Measurements from ENCODE around the gene PHAF1. TPM values are rescaled to one million over a fixed set of nuclear protein-coding genes. Genes with fewer than 3 reads are reported as not detected.
"Not testable (repeated sequence)": the region's sequence is repeated elsewhere in the genome, so short reads cannot be mapped to it uniquely, and the experiment has no call there.

The PHAF1 gene
- total and polyA plus RNA-seq, 4 donors = 26.6 to 42.4 (median 28.4) TPM

DNA sequence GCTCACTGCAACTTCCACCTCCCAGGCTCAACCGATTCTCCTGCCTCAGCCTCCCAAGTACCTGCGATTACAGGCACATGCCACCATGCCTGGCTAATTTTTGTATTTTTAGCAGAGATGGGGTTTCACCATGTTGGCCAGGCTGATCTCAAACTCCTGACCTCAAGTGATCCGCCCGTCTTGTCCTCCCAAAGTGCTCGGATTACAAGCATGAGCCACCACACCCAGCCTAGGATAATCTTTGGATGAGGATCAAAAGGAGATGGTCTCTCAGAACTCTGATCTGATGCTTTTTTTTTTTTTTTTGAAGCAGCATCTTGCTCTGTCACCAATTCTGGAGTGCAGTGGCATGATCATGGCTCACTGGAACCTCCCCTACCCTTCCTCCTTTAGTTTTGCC lies 13.1 kb downstream of the PHAF1 start:
- WGBS = 98% methylated on average over 5 of the region's 5 CpGs
- not testable (repeated sequence) for H3K27me3 ChIP-seq (ENCODE audit: control insufficient read depth in 4 of 4, insufficient read depth in 4 of 4, low read length in 3 of 4); H3K27ac ChIP-seq (ENCODE audit: low read depth in 1 of 2, low read length in 2 of 2); H3K9me3 ChIP-seq (ENCODE audit: control insufficient read depth in 4 of 4, low read length in 3 of 4); H3K4me3 ChIP-seq (ENCODE audit: low read depth in 1 of 3, low read length in 3 of 3); DNase-seq (ENCODE audit: low spot score); H3K9ac ChIP-seq (ENCODE audit: low read depth in 1 of 2, low read length in 2 of 2)
- H3K36me3 ChIP-seq (ENCODE audit: control insufficient read depth in 4 of 4, insufficient read depth in 3 of 4, low read depth in 1 of 4, low read length in 3 of 4) = peaks cover 19 to 53% (median 50%) of the 10 kb centered on the region in 4 donors
- H3K4me1 ChIP-seq (ENCODE audit: control insufficient read depth in 4 of 4, insufficient read depth in 4 of 4, low read length in 3 of 4) = peaks cover 0 to 11% (median 3%) of the 10 kb centered on the region in 4 donors

DNA sequence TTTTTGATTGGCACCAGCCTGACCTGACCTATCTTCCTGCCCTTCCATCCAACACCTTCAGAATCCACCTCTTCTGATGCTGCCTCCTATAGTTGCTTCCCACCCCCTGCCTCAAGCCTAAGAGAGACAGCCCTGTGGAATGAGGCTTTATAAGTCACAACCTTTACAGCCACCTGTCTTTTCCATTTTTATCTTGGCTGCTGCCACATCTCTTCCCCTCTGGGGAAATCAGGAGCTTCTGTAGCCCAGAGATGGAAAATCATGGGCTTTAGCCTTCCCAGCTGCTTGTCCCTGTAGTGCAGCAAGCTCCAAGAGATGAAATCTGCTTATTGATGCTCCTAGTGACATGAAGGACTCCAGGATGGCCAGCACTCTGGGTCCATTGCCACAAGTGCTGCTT lies 18.7 kb downstream of the PHAF1 start:
- Histone ChIP-seq H3K27me3 (ENCODE audit: control insufficient read depth in 4 of 4, insufficient read depth in 4 of 4, low read length in 3 of 4) (no peaks in the 10 kb centered on the region), H3K9me3 (ENCODE audit: control insufficient read depth in 4 of 4, low read length in 3 of 4) (no peaks in the 10 kb centered on the region), H3K4me3 (ENCODE audit: low read depth in 1 of 3, low read length in 3 of 3) (no peak overlapping the region), H3K4me1 (ENCODE audit: control insufficient read depth in 4 of 4, insufficient read depth in 4 of 4, low read length in 3 of 4) (peaks cover 0 to 4% (median 1%) of the 10 kb centered on the region in 4 donors), H3K27ac (ENCODE audit: low read depth in 1 of 2, low read length in 2 of 2) (no peak overlapping the region), H3K9ac (ENCODE audit: low read depth in 1 of 2, low read length in 2 of 2) (no peak overlapping the region), H3K36me3 (ENCODE audit: control insufficient read depth in 4 of 4, insufficient read depth in 3 of 4, low read depth in 1 of 4, low read length in 3 of 4) (peaks cover 17 to 70% (median 59%) of the 10 kb centered on the region in 4 donors)
- TF ChIP-seq RXRA (IDR thresholded peaks at IDR 0.05) (no peak), GABPA (IDR thresholded peaks at IDR 0.05 in 1 of 2, conservative IDR thresholded peaks at IDR 0.05 in 1 of 2) (no peak), JUND (IDR thresholded peaks at IDR 0.05) (no peak), EGR1 (IDR thresholded peaks at IDR 0.05; ENCODE audit: low read depth in 2 of 2) (no peak), SP1 (IDR thresholded peaks at IDR 0.05) (no peak)
- TF ChIP-seq, protein P1, sequence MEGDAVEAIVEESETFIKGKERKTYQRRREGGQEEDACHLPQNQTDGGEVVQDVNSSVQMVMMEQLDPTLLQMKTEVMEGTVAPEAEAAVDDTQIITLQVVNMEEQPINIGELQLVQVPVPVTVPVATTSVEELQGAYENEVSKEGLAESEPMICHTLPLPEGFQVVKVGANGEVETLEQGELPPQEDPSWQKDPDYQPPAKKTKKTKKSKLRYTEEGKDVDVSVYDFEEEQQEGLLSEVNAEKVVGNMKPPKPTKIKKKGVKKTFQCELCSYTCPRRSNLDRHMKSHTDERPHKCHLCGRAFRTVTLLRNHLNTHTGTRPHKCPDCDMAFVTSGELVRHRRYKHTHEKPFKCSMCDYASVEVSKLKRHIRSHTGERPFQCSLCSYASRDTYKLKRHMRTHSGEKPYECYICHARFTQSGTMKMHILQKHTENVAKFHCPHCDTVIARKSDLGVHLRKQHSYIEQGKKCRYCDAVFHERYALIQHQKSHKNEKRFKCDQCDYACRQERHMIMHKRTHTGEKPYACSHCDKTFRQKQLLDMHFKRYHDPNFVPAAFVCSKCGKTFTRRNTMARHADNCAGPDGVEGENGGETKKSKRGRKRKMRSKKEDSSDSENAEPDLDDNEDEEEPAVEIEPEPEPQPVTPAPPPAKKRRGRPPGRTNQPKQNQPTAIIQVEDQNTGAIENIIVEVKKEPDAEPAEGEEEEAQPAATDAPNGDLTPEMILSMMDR (IDR thresholded peaks at IDR 0.05; ENCODE audit: low read depth, low read length, missing input control) = no peak
- TF ChIP-seq, protein P2, sequence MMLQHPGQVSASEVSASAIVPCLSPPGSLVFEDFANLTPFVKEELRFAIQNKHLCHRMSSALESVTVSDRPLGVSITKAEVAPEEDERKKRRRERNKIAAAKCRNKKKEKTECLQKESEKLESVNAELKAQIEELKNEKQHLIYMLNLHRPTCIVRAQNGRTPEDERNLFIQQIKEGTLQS (IDR thresholded peaks at IDR 0.05) = no peak
- no peak for DNase-seq (ENCODE audit: low spot score)

DNA sequence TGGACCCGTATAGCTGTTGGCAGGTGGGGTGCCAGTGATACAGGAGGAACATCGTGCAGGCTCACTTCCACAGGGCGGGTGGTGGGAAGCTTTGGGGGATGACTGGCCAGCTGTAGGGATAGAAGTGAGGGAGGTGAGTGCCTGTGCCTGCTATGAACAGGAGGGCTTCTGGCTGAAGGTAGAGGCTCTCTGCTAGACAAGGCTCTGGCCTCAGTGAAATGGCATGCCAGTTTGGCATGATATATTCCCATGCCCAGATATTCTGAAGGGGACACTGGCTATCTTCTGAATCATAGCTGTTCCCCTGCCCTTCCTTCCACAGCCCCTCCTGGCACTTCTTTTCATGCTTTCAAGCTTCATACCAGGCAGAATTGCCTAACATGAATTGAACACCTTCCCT lies 19.1 kb downstream of the PHAF1 start:
- Histone ChIP-seq H3K9me3 (ENCODE audit: control insufficient read depth in 4 of 4, low read length in 3 of 4) (no peaks in the 10 kb centered on the region), H3K36me3 (ENCODE audit: control insufficient read depth in 4 of 4, insufficient read depth in 3 of 4, low read depth in 1 of 4, low read length in 3 of 4) (peaks cover 18 to 67% (median 57%) of the 10 kb centered on the region in 4 donors)

DNA sequence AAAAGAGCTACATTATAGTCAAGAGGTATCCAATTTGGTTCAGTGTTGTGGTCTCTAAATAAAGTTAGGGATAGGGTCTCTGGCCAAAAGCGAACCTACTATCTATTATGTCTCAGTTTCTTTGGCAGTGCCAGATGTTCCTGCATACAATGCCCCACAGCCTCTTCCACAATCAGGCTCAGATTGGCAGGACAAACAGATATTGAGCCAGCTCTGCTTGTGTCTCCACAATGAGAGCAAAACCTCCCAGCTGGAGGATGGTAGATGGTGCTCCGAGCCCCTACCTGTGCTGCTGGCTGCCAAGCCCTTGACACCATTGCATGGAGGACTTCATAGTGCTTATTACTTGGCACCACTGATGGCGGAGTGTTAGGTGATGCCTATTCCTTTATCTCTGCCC lies 19.7 kb downstream of the PHAF1 start:
- Histone ChIP-seq H3K4me1 (ENCODE audit: control insufficient read depth in 4 of 4, insufficient read depth in 4 of 4, low read length in 3 of 4) (no peaks in the 10 kb centered on the region), H3K36me3 (ENCODE audit: control insufficient read depth in 4 of 4, insufficient read depth in 3 of 4, low read depth in 1 of 4, low read length in 3 of 4) (peaks cover 21 to 67% (median 57%) of the 10 kb centered on the region in 4 donors), H3K27me3 (ENCODE audit: control insufficient read depth in 4 of 4, insufficient read depth in 4 of 4, low read length in 3 of 4) (no peaks in the 10 kb centered on the region), H3K4me3 (ENCODE audit: low read depth in 1 of 3, low read length in 3 of 3) (no peak overlapping the region), H3K9ac (ENCODE audit: low read depth in 1 of 2, low read length in 2 of 2) (no peak overlapping the region), H3K9me3 (ENCODE audit: control insufficient read depth in 4 of 4, low read length in 3 of 4) (no peaks in the 10 kb centered on the region), H3K27ac (ENCODE audit: low read depth in 1 of 2, low read length in 2 of 2) (no peak overlapping the region)
- WGBS = 99% methylated on average over 3 of the region's 3 CpGs
- DNase-seq (ENCODE audit: low spot score) = no peak
- TF ChIP-seq, protein P3, sequence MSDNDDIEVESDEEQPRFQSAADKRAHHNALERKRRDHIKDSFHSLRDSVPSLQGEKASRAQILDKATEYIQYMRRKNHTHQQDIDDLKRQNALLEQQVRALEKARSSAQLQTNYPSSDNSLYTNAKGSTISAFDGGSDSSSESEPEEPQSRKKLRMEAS (IDR thresholded peaks at IDR 0.05) = no peak
- TF ChIP-seq HNF4G (IDR thresholded peaks at IDR 0.05) (no peak), SP1 (IDR thresholded peaks at IDR 0.05) (no peak), RAD21 (IDR thresholded peaks at IDR 0.05) (no peak), NR2F2 (IDR thresholded peaks at IDR 0.05) (no peak), GABPA (IDR thresholded peaks at IDR 0.05 in 1 of 2, conservative IDR thresholded peaks at IDR 0.05 in 1 of 2) (no peak), YY1 (IDR thresholded peaks at IDR 0.05) (no peak), FOXA2 (IDR thresholded peaks at IDR 0.05) (no peak), TAF1 (conservative IDR thresholded peaks at IDR 0.05) (no peak), EGR1 (IDR thresholded peaks at IDR 0.05; ENCODE audit: low read depth in 2 of 2) (no peak), JUND (IDR thresholded peaks at IDR 0.05) (no peak)
- TF ChIP-seq, protein P4, sequence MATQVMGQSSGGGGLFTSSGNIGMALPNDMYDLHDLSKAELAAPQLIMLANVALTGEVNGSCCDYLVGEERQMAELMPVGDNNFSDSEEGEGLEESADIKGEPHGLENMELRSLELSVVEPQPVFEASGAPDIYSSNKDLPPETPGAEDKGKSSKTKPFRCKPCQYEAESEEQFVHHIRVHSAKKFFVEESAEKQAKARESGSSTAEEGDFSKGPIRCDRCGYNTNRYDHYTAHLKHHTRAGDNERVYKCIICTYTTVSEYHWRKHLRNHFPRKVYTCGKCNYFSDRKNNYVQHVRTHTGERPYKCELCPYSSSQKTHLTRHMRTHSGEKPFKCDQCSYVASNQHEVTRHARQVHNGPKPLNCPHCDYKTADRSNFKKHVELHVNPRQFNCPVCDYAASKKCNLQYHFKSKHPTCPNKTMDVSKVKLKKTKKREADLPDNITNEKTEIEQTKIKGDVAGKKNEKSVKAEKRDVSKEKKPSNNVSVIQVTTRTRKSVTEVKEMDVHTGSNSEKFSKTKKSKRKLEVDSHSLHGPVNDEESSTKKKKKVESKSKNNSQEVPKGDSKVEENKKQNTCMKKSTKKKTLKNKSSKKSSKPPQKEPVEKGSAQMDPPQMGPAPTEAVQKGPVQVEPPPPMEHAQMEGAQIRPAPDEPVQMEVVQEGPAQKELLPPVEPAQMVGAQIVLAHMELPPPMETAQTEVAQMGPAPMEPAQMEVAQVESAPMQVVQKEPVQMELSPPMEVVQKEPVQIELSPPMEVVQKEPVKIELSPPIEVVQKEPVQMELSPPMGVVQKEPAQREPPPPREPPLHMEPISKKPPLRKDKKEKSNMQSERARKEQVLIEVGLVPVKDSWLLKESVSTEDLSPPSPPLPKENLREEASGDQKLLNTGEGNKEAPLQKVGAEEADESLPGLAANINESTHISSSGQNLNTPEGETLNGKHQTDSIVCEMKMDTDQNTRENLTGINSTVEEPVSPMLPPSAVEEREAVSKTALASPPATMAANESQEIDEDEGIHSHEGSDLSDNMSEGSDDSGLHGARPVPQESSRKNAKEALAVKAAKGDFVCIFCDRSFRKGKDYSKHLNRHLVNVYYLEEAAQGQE (IDR thresholded peaks at IDR 0.05) = no peak
- TF ChIP-seq, protein P1 (IDR thresholded peaks at IDR 0.05; ENCODE audit: low read depth, low read length, missing input control) = no peak

More for the DNA sequence above, 19.1 kb downstream of the PHAF1 start:
- no peaks in the 10 kb centered on the region for H3K27me3 ChIP-seq (ENCODE audit: control insufficient read depth in 4 of 4, insufficient read depth in 4 of 4, low read length in 3 of 4)
- H3K27ac ChIP-seq (ENCODE audit: low read depth in 1 of 2, low read length in 2 of 2) = no peak overlapping the region
- DNase-seq (ENCODE audit: low spot score) = no peak
- no peak overlapping the region for H3K9ac ChIP-seq (ENCODE audit: low read depth in 1 of 2, low read length in 2 of 2)
- TF ChIP-seq YY1 (IDR thresholded peaks at IDR 0.05) (no peak), FOXA1 (IDR thresholded peaks at IDR 0.05) (no peak), GABPA (IDR thresholded peaks at IDR 0.05 in 1 of 2, conservative IDR thresholded peaks at IDR 0.05 in 1 of 2) (no peak), TAF1 (conservative IDR thresholded peaks at IDR 0.05) (no peak), HNF4G (IDR thresholded peaks at IDR 0.05) (no peak)
- no peak overlapping the region for H3K4me3 ChIP-seq (ENCODE audit: low read depth in 1 of 3, low read length in 3 of 3)
- WGBS = 93% methylated on average over 3 of the region's 3 CpGs
- no peaks in the 10 kb centered on the region for H3K4me1 ChIP-seq (ENCODE audit: control insufficient read depth in 4 of 4, insufficient read depth in 4 of 4, low read length in 3 of 4)
